GM12891 (cell line): ENCODE results near the gene SENP8. TPM values are rescaled to one million over a fixed set of nuclear protein-coding genes. Genes with fewer than 3 reads are reported as not detected.
A peak's percentile ranks its signal among the peaks of the same experiment; 100 is the strongest.
"Not testable (repeated sequence)": the region's sequence is repeated elsewhere in the genome, so short reads cannot be mapped to it uniquely, and the experiment has no call there.

Experiments used
- DNase-seq: peaks from one replicate; pipeline ENCODE4 v3.0.0; 2011; ENCODE audit warnings: low spot score; ENCODE audit not compliant: insufficient read length
- FAIRE-seq: peaks from 2 replicates; lab custom pipeline; 2011; peaks lifted over from hg19 to GRCh38; lab: Jason Lieb, UNC
- PAX5 ChIP-seq: IDR thresholded peaks from 2 replicates; pipeline ENCODE4 v1.6.1; 2011; ENCODE audit warnings: low read length, moderate library complexity, mild to moderate bottlenecking; ENCODE audit not compliant: insufficient read depth, severe bottlenecking
- POLR2A ChIP-seq: IDR thresholded peaks from 2 replicates; pipeline ENCODE4 v1.6.1; 2011; ENCODE audit warnings: low read depth, low read length, control low read depth
- POLR2AphosphoS5 ChIP-seq: IDR thresholded peaks from 2 replicates; pipeline ENCODE4 v1.6.1; 2011; ENCODE audit warnings: low read depth, low read length, control low read depth
- POU2F2 ChIP-seq: IDR thresholded peaks from 2 replicates; pipeline ENCODE4 v1.6.1; 2011; ENCODE audit warnings: low read depth, mild to moderate bottlenecking, control low read depth, low read length, moderate library complexity
- SPI1 ChIP-seq: IDR thresholded peaks from 2 replicates; pipeline ENCODE4 v1.6.1; 2011; ENCODE audit warnings: low read depth, low read length, control low read depth
- TAF1 ChIP-seq: IDR thresholded peaks from 2 replicates; pipeline ENCODE4 v1.6.1; 2011; ENCODE audit warnings: low read depth, low read length, control low read depth
- polyA plus RNA-seq: library from polyadenylated mRNA; unstranded; fragments of >200 nt; gene quantifications from one replicate; pipeline ENCODE4 v1.2.1, GENCODE V29; 2012; ENCODE audit warnings: low read depth, missing spikeins, inconsistent platforms; ENCODE audit not compliant: missing spikeins

The SENP8 gene
- polyA plus RNA-seq, result 2.4 TPM

DNA sequence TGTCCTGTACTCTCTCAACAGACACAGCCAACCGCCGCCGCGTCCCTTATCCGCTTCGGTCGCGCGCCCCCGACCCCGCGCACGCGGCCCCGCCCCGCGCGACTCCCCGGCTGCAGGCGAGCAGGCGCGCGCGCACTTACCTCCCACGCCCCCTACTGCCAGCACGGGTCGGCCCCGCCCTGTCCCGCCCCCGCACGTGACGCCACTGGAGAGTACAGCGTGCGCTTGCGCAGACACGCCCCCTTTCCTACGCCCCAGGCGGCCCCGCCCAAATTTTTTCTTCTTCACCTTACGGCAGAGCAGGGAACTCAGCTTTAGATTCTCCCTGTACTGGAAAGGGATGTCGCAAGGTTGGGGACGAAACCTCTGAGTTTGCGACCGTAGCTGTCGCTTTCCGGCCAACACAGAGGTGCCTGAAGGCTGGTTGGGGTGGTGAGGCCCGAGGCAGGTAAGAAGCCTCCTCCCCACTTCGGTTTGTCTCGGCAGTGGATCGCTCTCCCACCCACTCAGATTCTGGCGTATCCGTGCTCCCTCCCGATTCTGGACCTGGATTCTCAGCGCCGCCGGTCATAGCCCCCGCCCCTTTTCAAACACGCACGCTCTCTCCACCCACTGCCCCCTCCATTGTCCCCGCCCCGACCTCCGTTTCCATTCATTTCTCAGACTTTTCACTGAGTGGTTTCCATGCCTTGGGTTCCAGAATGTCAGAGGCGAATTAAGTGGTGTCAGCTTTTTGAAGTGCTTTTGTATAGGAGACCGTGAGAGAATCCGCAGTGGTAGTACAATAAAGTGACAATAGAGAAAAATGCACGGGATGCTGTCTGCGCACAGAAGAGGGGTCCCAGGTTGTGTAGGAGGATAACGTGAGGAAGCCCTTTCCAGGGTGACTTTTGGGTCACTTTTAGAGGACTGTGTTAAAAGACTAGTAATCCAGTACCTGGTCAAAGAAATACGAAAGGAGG is at the start of gene SENP8, which contains the start of gene MYO9A:
Gene SENP8 (plus strand): TSS at position 387 of the 962 bp plus-strand sequence. CDS start 21,221 bp downstream, outside the sequence.
Gene MYO9A (minus strand): TSS at position 134 of the 962 bp plus-strand sequence. CDS start 71,587 bp downstream, outside the sequence.
- peak; percentile 85 for DNase-seq
- peak; percentile 94 for FAIRE-seq
- peak; percentile 90 for TF ChIP-seq POLR2A
- TF ChIP-seq SPI1, result peak; percentile 33; the same call in 1 of the 2 replicates
- TF ChIP-seq TAF1, result peak; percentile 74
- TF ChIP-seq POLR2AphosphoS5, result peak; percentile 92
- TF ChIP-seq PAX5, result peak; percentile 19
- peak; percentile 59; the same call in 1 of the 2 replicates for TF ChIP-seq POU2F2

- FAIRE-seq, result no peak
- no peak for DNase-seq
- no peak for TF ChIP-seq SPI1
- no peak for TF ChIP-seq POLR2AphosphoS5
- no peak for TF ChIP-seq PAX5
- no peak for TF ChIP-seq POLR2A
- no peak for TF ChIP-seq POU2F2
- no peak for TF ChIP-seq TAF1
Observed at GRCh38 chr15:72068856-72069255, 49.3 kb upstream of the SENP8 start.

DNA sequence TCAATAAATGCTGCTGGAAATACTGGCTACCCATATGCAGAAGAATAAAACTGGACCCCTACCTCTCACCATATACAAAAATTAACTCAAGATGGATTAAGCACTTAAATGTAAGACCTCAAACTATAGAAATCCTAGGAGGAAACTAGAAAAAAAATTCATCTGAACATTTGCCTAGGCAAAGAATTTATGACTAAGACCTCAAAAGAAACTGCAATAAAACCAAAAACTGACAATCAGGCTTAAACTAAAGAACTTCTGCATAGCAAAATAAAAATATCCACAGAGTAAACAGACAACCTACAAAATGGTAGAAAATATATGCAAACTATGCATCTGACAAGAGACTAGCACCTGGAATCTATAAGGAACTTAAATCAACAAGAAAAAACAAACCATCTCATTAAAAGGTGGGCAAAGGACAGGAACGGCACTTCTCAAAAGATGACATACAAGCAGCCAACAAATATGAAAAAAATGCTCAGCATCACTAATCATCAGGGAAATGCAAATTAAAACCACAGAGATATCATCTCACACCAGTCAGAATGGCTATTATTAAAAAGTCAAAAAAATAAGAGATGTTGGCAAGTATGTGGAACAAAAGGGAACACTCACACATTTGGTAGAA is 47.3 kb upstream of the SENP8 start:
- FAIRE-seq (no peak), DNase-seq (no peak)
- TF ChIP-seq POLR2AphosphoS5 (no peak), SPI1 (no peak), POLR2A (no peak), TAF1 (no peak), PAX5 (no peak), POU2F2 (no peak)

DNA sequence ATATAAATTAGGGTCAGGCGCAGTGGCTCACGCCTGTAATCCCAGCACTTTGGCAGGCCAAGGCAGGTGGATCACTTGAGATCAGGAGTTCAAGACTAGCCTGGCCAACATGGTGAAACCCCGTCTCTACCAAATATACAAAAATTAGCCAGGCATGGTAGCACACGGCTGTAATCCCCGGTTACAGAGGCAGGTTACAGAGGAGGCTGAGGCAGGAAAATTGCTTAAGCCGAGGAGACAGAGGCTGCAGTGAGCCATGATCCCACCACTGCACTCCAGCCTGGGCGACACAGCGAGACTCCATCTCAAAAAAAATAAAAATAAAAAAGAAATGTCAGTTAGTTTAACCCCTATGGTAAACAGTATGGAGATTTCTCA is 46.8 kb upstream of the SENP8 start:
- FAIRE-seq, DNase-seq: not testable (repeated sequence)

- DNase-seq (no peak), FAIRE-seq (no peak)
Observed at GRCh38 chr15:72074335-72075060, 43.7 kb upstream of the SENP8 start.

DNA sequence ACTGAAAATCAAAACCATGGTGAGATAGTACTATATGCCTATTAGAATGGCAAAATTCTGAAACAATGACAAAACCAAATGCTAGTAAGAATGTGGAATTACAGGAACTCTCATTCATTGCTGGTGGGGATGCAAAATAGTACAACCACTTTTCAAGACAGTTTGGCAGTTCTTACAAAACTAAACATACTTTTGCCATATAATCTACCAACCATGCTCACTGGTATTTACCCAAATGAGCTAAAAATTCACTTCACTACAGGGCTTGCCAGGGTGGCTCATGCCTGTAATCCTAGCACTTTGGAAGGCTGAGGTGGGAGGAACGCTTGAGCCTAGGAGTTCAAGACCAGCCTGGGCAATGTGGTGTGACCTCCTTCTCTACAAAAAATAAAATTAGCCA is 40.3 kb upstream of the SENP8 start:
- no peak for DNase-seq
- TF ChIP-seq PAX5 (no peak), SPI1 (peak; percentile 43)
- FAIRE-seq, result peak; percentile 61

More at GRCh38 chr15:72074335-72075060, 43.7 kb upstream of the SENP8 start:
- no peak for TF ChIP-seq POU2F2
- no peak for TF ChIP-seq TAF1
- no peak for TF ChIP-seq POLR2AphosphoS5
- no peak for TF ChIP-seq POLR2A
- no peak for TF ChIP-seq PAX5
- TF ChIP-seq SPI1, result no peak

DNA sequence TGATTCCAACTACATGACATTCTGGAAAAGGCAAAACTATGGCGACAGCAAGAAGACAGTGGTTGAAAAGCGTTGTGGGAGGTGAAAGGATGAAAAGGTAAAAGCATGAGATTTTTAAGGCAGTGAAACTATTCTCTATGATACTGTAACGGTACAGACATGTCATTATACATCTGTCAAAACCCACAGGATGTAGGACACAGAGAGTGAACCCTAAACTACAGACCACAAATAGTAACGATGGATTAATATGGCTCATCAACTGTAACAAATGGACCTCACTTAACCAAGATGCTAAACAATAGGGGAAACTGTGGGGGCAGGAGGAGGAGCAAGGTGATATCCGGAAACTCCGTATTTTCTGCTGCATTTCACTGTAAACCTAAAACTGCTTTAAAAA is 39.3 kb upstream of the SENP8 start:
- no peak; the same call in 1 of the 2 replicates for TF ChIP-seq SPI1
- TF ChIP-seq PAX5, result no peak
- TF ChIP-seq POLR2AphosphoS5, result no peak
- TF ChIP-seq TAF1, result no peak
- no peak for TF ChIP-seq POU2F2
- no peak for TF ChIP-seq POLR2A
- DNase-seq, result peak; percentile 13

DNA sequence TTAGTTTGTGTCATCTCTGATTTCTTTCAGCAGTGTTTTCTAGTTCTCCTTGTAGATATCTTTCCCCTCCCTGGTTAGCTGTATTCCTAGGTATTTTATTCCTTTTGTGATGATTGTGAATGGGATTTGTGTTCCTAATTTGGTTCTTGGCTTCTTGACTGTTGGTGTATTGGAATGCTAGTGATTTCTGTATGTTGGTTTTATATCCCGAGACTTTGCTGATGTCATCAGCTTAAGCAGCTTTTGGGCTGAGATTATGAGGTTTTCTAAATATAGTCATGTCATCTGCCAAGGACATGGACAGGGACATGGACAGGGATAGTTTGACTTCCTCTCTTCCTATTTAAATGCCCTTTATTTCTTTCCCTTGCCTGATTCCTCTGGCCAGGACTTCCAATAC is 36.0 kb upstream of the SENP8 start:
- FAIRE-seq, result no peak
- no peak for DNase-seq
- TF ChIP-seq TAF1 (no peak), POLR2A (no peak), SPI1 (no peak), PAX5 (no peak), POLR2AphosphoS5 (no peak), POU2F2 (no peak)

More for the DNA sequence above, 39.3 kb upstream of the SENP8 start:
- FAIRE-seq, result peak; percentile 94

DNA sequence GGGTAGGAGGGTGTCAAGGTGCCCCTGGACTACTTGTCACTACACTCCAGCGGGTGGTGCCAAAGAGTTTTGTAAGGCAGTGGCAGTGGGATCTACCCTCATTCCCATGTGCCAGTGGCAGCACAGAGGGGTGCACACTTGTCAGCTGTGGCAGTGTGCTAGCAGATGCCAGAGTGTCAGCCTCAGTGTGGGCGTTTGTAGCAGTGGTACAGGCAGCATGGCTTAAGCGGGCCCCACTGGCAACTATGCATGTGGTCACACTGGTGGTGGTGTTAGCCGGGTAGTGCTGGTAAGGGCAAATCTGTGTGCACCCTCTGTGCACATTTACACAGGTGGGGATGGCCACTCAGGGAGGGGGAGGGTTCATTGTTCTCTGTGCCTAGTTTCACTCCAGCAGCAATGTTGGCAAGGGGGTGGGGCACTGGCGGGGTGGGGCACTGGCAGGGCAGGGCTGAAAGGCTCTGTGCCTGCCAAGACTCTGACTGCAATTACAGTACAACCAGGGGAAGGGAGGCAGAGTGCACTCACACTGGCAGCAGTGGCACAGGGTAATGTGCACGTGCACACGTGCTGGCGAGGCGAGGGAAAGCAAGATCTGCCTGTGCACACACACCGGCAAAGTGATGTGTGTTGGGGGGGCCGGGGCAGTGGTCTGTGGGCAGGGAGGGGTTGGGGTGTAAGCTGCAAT is 32.0 kb upstream of the SENP8 start:
- no peak for TF ChIP-seq PAX5
- TF ChIP-seq TAF1, result no peak
- no peak for TF ChIP-seq POU2F2
- no peak for TF ChIP-seq SPI1
- no peak for TF ChIP-seq POLR2A
- TF ChIP-seq POLR2AphosphoS5, result no peak
- FAIRE-seq (no peak), DNase-seq (no peak)
